AG04450 (cell line): ENCODE data around the gene C14orf132. TPM values are rescaled to one million over a fixed set of nuclear protein-coding genes. Genes with fewer than 3 reads are reported as not detected.

Experiments
- CTCF ChIA-PET: fragments of 300-600, 350-600 bp; formaldehyde crosslinking; extraction: SDS; loops from one replicate; lab custom pipeline; 2022; ENCODE audit warnings: antibody characterized with exemption, inconsistent platforms; lab: Charles Lee
- POLR2A ChIA-PET: fragments of 350-600 bp; formaldehyde crosslinking; extraction: SDS; loops from one replicate; lab custom pipeline; 2021; ENCODE audit warnings: antibody characterized with exemption, inconsistent platforms; lab: Yijun Ruan, JAX
- DNase-seq: peaks from one replicate; pipeline ENCODE4 v3.0.0-alpha.2; 2011; ENCODE audit warnings: low read depth, low spot score
- H3K27ac ChIP-seq: one replicate; pipeline ENCODE4 v1.5.1; 2012; ENCODE audit warnings: low read depth, low read length, control low read depth
- H3K27me3 ChIP-seq: one replicate; pipeline ENCODE4 v1.6.0; 2012; ENCODE audit warnings: low read length; ENCODE audit not compliant: control insufficient read depth, insufficient read depth
- H3K4me3 ChIP-seq: 2 replicates; pipeline ENCODE4 v1.5.1; 2011; ENCODE audit warnings: mild to moderate bottlenecking, low read depth, low read length, control low read depth
- H3K9me3 ChIP-seq: 2 replicates; pipeline ENCODE4 v1.5.1; 2012; ENCODE audit warnings: low read length; ENCODE audit not compliant: control insufficient read depth, insufficient read depth
- CTCF ChIP-seq: IDR thresholded peaks from 2 replicates; pipeline ENCODE4 v1.5.1; 2011; ENCODE audit warnings: low read depth, low read length, control low read depth, inconsistent platforms
- polyA plus RNA-seq: library from polyadenylated mRNA; depleted of rRNA; stranded (reverse); fragments of >200 nt; gene quantifications from 2 replicates; pipeline ENCODE4 v1.2.3, GENCODE V29; 2011

Gene C14orf132
- polyA plus RNA-seq, 1 experiment: 42.0 TPM

GRCh38 chr14:96065661-96066459 lies 26.7 kb downstream of the C14orf132 start:
- no peaks in the 10 kb centered on the region for H3K27me3 ChIP-seq
- no peak overlapping the region for H3K4me3 ChIP-seq
- no peak for TF ChIP-seq CTCF
- CTCF ChIA-PET: interaction anchor here (0.7 to 1.6 kb wide), 2 partner anchors 33 to 72 kb away, joined by 4 to 6 read pairs; no protein-coding TSS in a partner anchor
- no peak for DNase-seq
- no peak overlapping the region for H3K27ac ChIP-seq
- H3K9me3 ChIP-seq: no peaks in the 10 kb centered on the region
- POLR2A ChIA-PET: no interaction called here

- H3K4me3 ChIP-seq: no peak overlapping the region
- H3K27me3 ChIP-seq: no peaks in the 10 kb centered on the region
- no peak for DNase-seq
- no peaks in the 10 kb centered on the region for H3K9me3 ChIP-seq
- no peak for TF ChIP-seq CTCF
- ChIA-PET POLR2A (no interaction called here), CTCF (interaction anchor here (1.1 to 1.6 kb wide), 2 partner anchors 32 to 73 kb away, joined by 3 to 6 read pairs; no protein-coding TSS in a partner anchor)
- no peak overlapping the region for H3K27ac ChIP-seq
Measured at GRCh38 chr14:96066976-96067375, 27.8 kb downstream of the C14orf132 start.

DNA sequence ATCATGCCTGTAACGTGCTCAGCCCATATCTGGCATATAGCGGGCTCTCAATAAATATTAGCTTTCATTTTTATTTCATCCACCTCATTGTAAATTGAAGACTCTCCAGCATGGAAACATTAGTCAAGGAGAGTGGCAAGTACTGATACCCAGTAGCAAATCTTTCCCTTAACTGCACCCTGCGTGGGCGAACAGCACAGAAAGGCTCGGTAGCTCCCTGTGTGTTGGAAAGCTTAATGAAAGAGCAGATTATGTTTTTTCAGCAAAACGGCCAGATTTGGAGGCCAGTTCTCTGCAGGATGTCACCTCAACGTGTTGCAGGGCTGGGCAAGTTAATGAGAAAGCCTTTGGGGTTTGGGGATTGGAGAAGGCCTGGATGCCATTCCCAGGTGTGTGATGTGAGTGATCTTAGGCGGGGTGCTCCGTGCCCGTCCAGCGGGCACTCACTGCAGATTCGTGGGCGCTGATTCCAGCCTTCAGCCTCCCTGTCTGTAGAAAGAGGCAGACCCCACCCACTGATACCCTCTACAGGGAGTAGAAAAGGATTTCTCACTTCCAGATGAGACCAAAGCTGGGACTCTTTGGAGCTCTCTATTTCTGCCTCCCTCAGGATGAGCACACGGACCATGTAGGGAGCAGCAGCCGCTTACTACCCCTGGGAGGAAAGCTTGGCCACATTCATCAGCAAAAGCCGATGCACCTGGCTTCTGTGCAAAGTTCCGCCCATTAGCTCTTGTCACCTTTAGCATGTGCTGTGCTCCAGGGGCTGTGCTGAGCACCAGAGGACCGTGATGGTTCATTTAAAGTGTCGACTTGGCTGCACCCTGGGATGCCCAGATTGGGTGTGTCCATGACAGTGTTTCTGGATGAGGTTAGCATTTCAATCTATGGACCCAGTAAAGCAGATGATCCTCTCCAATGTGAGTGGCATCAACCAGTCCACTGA lies 29.1 kb downstream of the C14orf132 start:
- POLR2A ChIA-PET: no interaction called here
- CTCF ChIA-PET: no interaction called here
- no peak overlapping the region for H3K27ac ChIP-seq
- H3K4me3 ChIP-seq: no peak overlapping the region
- no peaks in the 10 kb centered on the region for H3K27me3 ChIP-seq
- no peak for DNase-seq
- no peak for TF ChIP-seq CTCF
- no peaks in the 10 kb centered on the region for H3K9me3 ChIP-seq

GRCh38 chr14:96069421-96069820 lies 30.3 kb downstream of the C14orf132 start:
- Histone ChIP-seq H3K27ac (no peak overlapping the region), H3K9me3 (no peaks in the 10 kb centered on the region), H3K27me3 (no peaks in the 10 kb centered on the region), H3K4me3 (no peak overlapping the region)
- no peak for TF ChIP-seq CTCF
- POLR2A ChIA-PET: no interaction called here
- CTCF ChIA-PET: no interaction called here
- no peak for DNase-seq
